Right atrium auricular region (tissue), 2 donors: ENCODE measurements around the gene STAT1. TPM values are rescaled to one million over a fixed set of nuclear protein-coding genes. Genes with fewer than 3 reads are reported as not detected.

Experiments
- DNase-seq: peaks from one replicate; pipeline ENCODE4 v3.0.0-alpha.2; 2019; ENCODE audit warnings: low spot score
- H3K27ac ChIP-seq, 2 donors: fragments of 200-600 bp; sonication (generic); 1 replicate in 1 of 2; 2 replicates in 1 of 2; pipeline ENCODE4 v1.5.1; 2016 to 2019
- H3K27me3 ChIP-seq, 2 donors: fragments of 200-600 bp; sonication (generic); one replicate each; pipeline versions ENCODE4 v1.5.1 to v1.6.0; 2017 to 2019
- H3K36me3 ChIP-seq: fragments of 200-600 bp; sonication (generic); one replicate; pipeline ENCODE4 v1.5.1; 2016
- H3K4me1 ChIP-seq, 2 donors: fragments of 200-600 bp; sonication (generic); one replicate each; pipeline versions ENCODE4 v1.5.1 to v1.6.0; 2017 to 2019
- H3K4me3 ChIP-seq, 2 donors: fragments of 200-600 bp; sonication (generic); 1 replicate in 1 of 2; 2 replicates in 1 of 2; pipeline ENCODE4 v1.5.1; 2017 to 2019; ENCODE audit warnings: mild to moderate bottlenecking in 1 of 2, moderate library complexity in 1 of 2
- H3K9me3 ChIP-seq, 2 donors: fragments of 200-600 bp; sonication (generic); one replicate each; pipeline ENCODE4 v1.5.1; 2019
- total RNA-seq, 2 donors: library from RNA; depleted of rRNA; stranded (reverse); fragments of >200 nt; gene quantifications; one replicate each; pipeline ENCODE4 v1.1.0, GENCODE V29; 2016
- TF ChIP-seq, protein P1 (sequence below), 2 donors: fragments of 200-600 bp; sonication (generic); IDR thresholded peaks; one replicate each; pipeline ENCODE4 v1.5.1; 2019; ENCODE audit warnings: antibody characterized with exemption in 2 of 2

STAT1 gene
- total RNA-seq, 2 donors from 2014 or later: 34.8 to 36.6 TPM

DNA sequence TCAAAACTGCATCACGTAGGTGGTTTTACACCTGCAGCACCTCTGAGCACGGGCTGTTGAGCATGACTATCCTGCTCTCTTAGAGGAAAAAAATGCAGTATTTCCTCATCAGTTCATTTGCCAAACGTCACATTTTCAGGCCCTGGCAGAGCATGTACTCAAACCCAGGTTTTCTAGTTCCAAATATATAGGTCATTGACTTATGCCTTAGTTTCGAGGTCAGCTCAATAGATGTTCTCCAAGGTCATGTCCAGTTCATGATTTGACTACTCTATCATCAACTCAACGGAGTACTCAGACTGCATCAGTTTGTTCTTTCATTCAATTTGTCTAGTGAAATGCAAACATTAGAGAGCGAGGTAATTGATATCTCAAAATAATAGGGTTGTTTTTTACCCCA is 39.3 kb upstream of the STAT1 start:
- H3K27me3 ChIP-seq: no peaks in the 10 kb centered on the region
- H3K4me1 ChIP-seq: peaks cover 0 to 14% of the 10 kb centered on the region in 2 donors
- H3K9me3 ChIP-seq: no peaks in the 10 kb centered on the region
- TF ChIP-seq, protein P1, sequence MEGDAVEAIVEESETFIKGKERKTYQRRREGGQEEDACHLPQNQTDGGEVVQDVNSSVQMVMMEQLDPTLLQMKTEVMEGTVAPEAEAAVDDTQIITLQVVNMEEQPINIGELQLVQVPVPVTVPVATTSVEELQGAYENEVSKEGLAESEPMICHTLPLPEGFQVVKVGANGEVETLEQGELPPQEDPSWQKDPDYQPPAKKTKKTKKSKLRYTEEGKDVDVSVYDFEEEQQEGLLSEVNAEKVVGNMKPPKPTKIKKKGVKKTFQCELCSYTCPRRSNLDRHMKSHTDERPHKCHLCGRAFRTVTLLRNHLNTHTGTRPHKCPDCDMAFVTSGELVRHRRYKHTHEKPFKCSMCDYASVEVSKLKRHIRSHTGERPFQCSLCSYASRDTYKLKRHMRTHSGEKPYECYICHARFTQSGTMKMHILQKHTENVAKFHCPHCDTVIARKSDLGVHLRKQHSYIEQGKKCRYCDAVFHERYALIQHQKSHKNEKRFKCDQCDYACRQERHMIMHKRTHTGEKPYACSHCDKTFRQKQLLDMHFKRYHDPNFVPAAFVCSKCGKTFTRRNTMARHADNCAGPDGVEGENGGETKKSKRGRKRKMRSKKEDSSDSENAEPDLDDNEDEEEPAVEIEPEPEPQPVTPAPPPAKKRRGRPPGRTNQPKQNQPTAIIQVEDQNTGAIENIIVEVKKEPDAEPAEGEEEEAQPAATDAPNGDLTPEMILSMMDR (IDR thresholded peaks at IDR 0.05): no peak
- no peak overlapping the region for H3K27ac ChIP-seq
- no peak overlapping the region for H3K4me3 ChIP-seq
- no peaks in the 10 kb centered on the region for H3K36me3 ChIP-seq
- no peak for DNase-seq

DNA sequence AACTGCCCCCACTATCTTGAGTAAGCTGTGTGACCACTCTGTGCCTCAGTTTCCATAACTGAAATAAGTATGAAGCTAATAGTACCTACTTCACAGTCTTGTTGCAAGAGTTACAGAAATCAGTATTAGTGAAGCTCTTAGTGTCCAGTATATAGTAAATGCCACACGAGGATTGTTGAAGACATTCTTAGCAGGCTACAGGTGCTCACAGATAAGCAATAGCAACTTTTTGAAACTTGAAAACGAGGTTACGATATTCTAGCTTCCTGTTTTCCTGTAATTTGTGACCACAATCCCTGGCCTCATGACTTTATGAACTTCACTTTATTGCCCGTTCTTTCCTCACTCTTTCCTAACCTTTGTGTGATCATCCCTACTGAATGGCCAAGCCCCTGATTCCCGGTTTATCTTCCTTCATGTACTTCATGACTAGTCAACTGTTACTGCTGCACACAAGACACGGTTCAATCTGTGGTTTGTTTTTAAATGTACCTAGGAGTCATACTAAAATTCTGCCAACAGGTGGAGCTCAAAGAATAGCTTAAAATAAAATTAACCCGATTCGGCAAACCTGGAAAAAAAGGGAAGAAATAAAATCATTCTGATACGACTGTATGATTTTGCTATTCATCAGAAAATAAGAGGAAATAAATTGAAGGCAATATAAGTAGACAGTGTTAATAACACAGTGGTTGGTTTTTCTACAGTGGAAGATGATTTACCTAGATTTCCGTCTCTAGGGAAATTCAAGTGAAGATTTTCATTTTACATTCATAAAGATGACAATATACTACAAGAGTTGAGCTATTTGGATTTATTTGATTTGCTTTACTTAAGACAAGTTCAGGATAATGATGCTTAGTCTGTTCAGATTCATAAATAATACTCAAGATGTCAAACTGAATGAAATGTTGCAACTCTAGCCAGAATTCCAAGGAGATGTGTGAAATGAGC is 38.1 kb upstream of the STAT1 start:
- H3K9me3 ChIP-seq: no peaks in the 10 kb centered on the region
- H3K4me3 ChIP-seq: no peak overlapping the region
- peaks cover 0 to 14% of the 10 kb centered on the region in 2 donors for H3K4me1 ChIP-seq
- H3K27me3 ChIP-seq: no peaks in the 10 kb centered on the region
- no peaks in the 10 kb centered on the region for H3K36me3 ChIP-seq
- H3K27ac ChIP-seq: no peak overlapping the region
- TF ChIP-seq, protein P1 (IDR thresholded peaks at IDR 0.05): peak; percentile 42 to 69
- DNase-seq: no peak

DNA sequence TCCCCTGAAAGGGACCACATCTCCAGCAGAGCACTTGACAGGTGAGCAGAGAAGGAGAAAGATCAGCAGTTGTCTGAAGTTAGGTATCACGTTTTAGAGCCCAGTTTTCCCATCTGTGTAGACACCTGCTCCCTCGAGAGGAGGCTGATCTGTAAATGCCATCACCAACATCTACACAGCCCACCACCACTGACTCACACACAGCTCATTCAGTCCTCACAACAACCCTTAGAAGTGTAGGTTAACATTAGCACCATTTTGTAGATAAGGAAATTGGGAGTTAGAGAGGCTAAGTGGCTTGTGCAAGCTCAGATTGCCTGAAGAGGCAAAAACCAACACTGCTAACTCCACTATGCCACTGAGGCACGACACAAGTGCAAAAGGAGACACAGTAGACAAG is 37.2 kb upstream of the STAT1 start:
- Histone ChIP-seq H3K4me3 (no peak overlapping the region), H3K27me3 (no peaks in the 10 kb centered on the region), H3K36me3 (no peaks in the 10 kb centered on the region), H3K4me1 (peaks cover 0 to 14% of the 10 kb centered on the region in 2 donors), H3K9me3 (no peaks in the 10 kb centered on the region), H3K27ac (no peak overlapping the region)
- TF ChIP-seq, protein P1 (IDR thresholded peaks at IDR 0.05): no peak
- no peak for DNase-seq

DNA sequence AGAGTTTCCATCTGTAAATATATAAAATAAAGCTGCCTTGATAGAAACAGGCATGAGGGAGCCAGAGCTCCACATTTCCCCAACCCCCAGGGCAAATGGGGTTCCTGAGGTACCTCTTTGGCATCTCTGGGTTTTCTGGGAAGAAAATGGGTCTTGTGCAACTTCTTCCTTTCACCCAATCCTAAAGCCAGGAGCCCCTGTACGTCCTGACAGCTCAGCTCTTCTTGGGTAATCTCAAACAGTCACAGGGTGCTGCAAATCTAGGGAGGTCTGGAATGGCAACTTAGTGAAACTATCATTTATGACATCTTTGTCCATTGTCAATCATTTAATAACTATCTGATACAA is 36.6 kb upstream of the STAT1 start:
- no peak for DNase-seq
- H3K9me3 ChIP-seq: no peaks in the 10 kb centered on the region
- H3K36me3 ChIP-seq: no peaks in the 10 kb centered on the region
- H3K27ac ChIP-seq: peak overlapping the region in 1 of 2 donors; percentile 28
- no peaks in the 10 kb centered on the region for H3K27me3 ChIP-seq
- TF ChIP-seq, protein P1 (IDR thresholded peaks at IDR 0.05): no peak
- no peak overlapping the region for H3K4me3 ChIP-seq
- H3K4me1 ChIP-seq: peaks cover 0 to 14% of the 10 kb centered on the region in 2 donors

DNA sequence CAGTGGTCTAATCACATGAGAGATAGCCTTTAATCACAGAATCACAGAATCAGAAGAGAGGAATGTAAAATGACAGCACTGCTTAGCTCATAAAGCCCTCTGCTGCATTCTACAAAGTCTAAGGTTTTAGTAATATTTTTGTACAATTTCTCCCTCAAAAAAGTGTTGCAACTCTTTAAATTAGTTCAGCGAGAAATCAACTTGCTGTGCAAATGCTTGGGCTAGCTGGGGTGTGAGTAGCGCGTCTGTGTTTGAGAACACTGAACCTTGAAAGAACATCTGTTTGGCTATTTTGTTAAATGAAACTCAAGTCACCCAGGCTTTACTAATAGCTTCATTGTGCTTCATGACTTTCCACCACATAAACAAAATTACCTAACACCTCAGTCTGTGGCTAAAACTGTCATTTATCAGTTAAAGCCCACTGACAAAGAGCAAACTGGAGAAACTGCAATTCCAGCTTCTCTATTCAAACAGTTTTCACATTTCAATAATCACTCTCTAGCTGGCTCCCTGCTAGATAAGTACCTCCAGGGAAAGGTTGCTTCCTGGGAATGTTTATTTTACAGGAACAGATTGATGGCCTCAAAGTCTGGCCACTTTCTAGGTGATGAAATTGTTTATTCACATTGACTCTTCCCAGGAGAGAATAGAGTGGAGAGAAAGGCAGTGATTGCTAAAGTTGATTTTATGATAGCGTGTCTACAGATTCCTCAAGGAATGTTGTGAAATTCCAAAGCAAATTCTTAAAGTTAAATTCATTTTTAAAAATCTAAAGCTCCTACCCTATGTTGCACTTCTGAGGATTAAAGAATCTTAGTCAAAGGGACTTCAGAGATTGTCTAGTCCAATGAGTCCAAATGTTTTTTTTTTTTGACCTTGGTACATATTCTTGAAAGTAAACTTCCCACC is 36.0 kb upstream of the STAT1 start:
- no peaks in the 10 kb centered on the region for H3K27me3 ChIP-seq
- no peaks in the 10 kb centered on the region for H3K36me3 ChIP-seq
- DNase-seq: no peak
- peaks cover 0 to 14% of the 10 kb centered on the region in 2 donors for H3K4me1 ChIP-seq
- no peak overlapping the region for H3K4me3 ChIP-seq
- peak overlapping the region in 1 of 2 donors; percentile 28 for H3K27ac ChIP-seq
- TF ChIP-seq, protein P1 (IDR thresholded peaks at IDR 0.05): no peak
- H3K9me3 ChIP-seq: no peaks in the 10 kb centered on the region
